HEK293T (cell line): Measurements from ENCODE around the gene EXTL1.

Experiments
- ARNT ChIP-seq: fragments of 450-650 bp; IDR thresholded peaks from 2 replicates; pipeline ENCODE4 v1.6.1; 2017; ENCODE audit warnings: mild to moderate bottlenecking
- BHLHE40 ChIP-seq: fragments of 450-650 bp; IDR thresholded peaks from 2 replicates; pipeline ENCODE4 v1.6.1; 2016; ENCODE audit warnings: mild to moderate bottlenecking, moderate library complexity, borderline replicate concordance
- CTBP1 ChIP-seq: fragments of 450-650 bp; IDR thresholded peaks from 2 replicates; pipeline ENCODE4 v1.6.1; 2016; ENCODE audit warnings: borderline replicate concordance
- FOXK2 ChIP-seq: fragments of 450-650 bp; IDR thresholded peaks from 2 replicates; pipeline ENCODE4 v1.6.1; 2016; ENCODE audit warnings: mild to moderate bottlenecking
- FOXM1 ChIP-seq: fragments of 450-650 bp; IDR thresholded peaks from 2 replicates; pipeline ENCODE4 v1.6.1; 2017; ENCODE audit warnings: mild to moderate bottlenecking, borderline replicate concordance
- TF ChIP-seq, protein P1 (sequence below): fragments of 450-650 bp; IDR thresholded peaks from 2 replicates; pipeline ENCODE4 v1.6.1; 2016

DNA sequence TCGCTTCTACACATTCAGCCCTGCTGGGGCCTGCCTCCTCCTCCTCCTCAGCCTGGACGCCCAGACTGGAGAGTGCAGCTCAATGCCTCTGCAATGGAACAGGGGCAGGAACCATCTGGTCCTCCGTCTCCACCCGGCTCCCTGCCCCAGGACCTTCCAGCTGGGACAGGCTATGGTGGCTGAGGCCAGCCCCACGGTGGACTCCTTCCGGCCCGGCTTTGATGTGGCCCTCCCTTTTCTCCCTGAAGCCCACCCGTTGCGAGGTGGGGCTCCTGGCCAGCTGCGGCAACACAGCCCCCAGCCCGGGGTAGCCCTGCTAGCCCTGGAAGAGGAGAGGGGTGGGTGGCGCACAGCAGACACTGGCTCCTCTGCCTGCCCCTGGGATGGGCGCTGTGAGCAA lies 1.4 kb downstream of the EXTL1 start:
- TF ChIP-seq ARNT (no peak), CTBP1 (no peak), BHLHE40 (no peak), FOXM1 (no peak), FOXK2 (no peak)
- TF ChIP-seq, protein P1, sequence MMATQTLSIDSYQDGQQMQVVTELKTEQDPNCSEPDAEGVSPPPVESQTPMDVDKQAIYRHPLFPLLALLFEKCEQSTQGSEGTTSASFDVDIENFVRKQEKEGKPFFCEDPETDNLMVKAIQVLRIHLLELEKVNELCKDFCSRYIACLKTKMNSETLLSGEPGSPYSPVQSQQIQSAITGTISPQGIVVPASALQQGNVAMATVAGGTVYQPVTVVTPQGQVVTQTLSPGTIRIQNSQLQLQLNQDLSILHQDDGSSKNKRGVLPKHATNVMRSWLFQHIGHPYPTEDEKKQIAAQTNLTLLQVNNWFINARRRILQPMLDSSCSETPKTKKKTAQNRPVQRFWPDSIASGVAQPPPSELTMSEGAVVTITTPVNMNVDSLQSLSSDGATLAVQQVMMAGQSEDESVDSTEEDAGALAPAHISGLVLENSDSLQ, result no peak
